ENCODE results near the gene B4GALNT1.

The B4GALNT1 gene

GRCh38 chr12:57585156-57585555 lies 47.8 kb downstream of the B4GALNT1 start:
- no peak for DNase-seq (ENCODE audit: low read depth)

- no peak for DNase-seq (ENCODE audit: low read depth)
Measured at GRCh38 chr12:57584690-57585089, 48.3 kb downstream of the B4GALNT1 start.

GRCh38 chr12:57584050-57584449 lies 49.0 kb downstream of the B4GALNT1 start:
- no peak for DNase-seq (ENCODE audit: low read depth)

- DNase-seq (ENCODE audit: low read depth), result no peak
Measured at GRCh38 chr12:57583008-57583831, 49.8 kb downstream of the B4GALNT1 start.

- DNase-seq (ENCODE audit: low read depth), result no peak
Measured at GRCh38 chr12:57582440-57582839, 50.6 kb downstream of the B4GALNT1 start.

GRCh38 chr12:57581802-57582201 lies 51.2 kb downstream of the B4GALNT1 start:
- no peak for DNase-seq (ENCODE audit: low read depth)

GRCh38 chr12:57580466-57580795 lies 52.6 kb downstream of the B4GALNT1 start:
- DNase-seq (ENCODE audit: low read depth), result no peak

GRCh38 chr12:57579677-57580465 lies 53.1 kb downstream of the B4GALNT1 start:
- no peak for DNase-seq (ENCODE audit: low read depth)

GRCh38 chr12:57579011-57579410 lies 54.0 kb downstream of the B4GALNT1 start:
- DNase-seq (ENCODE audit: low read depth), result no peak

- DNase-seq (ENCODE audit: low read depth), result no peak
Measured at GRCh38 chr12:57577981-57578758, 54.8 kb downstream of the B4GALNT1 start.

GRCh38 chr12:57576613-57577160 lies 56.3 kb downstream of the B4GALNT1 start:
- DNase-seq (ENCODE audit: low read depth), result no peak
